GM12878 (cell line): ENCODE measurements around the gene IL6R. TPM values are rescaled to one million over a fixed set of nuclear protein-coding genes. Genes with fewer than 3 reads are reported as not detected.

Experiments
- CREM ChIP-seq: IDR thresholded peaks from 2 replicates; pipeline ENCODE4 v1.6.1; 2014; ENCODE audit warnings: antibody characterized with exemption, low read depth
- DPF2 ChIP-seq: fragments of 450-650 bp; IDR thresholded peaks from 2 replicates; pipeline ENCODE4 v1.6.1; 2017; ENCODE audit warnings: mild to moderate bottlenecking
- E2F4 ChIP-seq: IDR thresholded peaks from 2 replicates; pipeline ENCODE4 v1.6.1; 2012; ENCODE audit warnings: low read depth, low read length, improper control_type of control experiment
- EED ChIP-seq: sonication (generic); IDR thresholded peaks from 2 replicates; pipeline ENCODE4 v1.6.1; 2016; ENCODE audit warnings: antibody characterized with exemption, low read depth
- ESRRA ChIP-seq: IDR thresholded peaks from 2 replicates; pipeline ENCODE4 v1.6.1; 2012; ENCODE audit warnings: mild to moderate bottlenecking, low read length, improper control_type of control experiment
- FOXK2 ChIP-seq: fragments of 450-650 bp; IDR thresholded peaks from 2 replicates; pipeline ENCODE4 v1.6.1; 2017; ENCODE audit warnings: mild to moderate bottlenecking, moderate library complexity
- FOXM1 ChIP-seq: IDR thresholded peaks from 2 replicates; pipeline ENCODE4 v1.6.1; 2012; ENCODE audit warnings: low read depth, mild to moderate bottlenecking, inconsistent platforms, low read length, moderate library complexity
- GABPA ChIP-seq: IDR thresholded peaks from 2 replicates; pipeline ENCODE4 v1.6.1; 2014; ENCODE audit warnings: antibody characterized with exemption, low read depth, mild to moderate bottlenecking, inconsistent platforms
- HCFC1 ChIP-seq: fragments of 150-350 bp; IDR thresholded peaks from 2 replicates; pipeline ENCODE4 v1.6.1; 2014; ENCODE audit warnings: low read length
- KAT2A ChIP-seq: conservative IDR thresholded peaks from 2 replicates; pipeline ENCODE4 v1.6.1; 2011; ENCODE audit warnings: low read depth, low read length; ENCODE audit not compliant: control insufficient read depth
- MEF2B ChIP-seq: fragments of 450-650 bp; IDR thresholded peaks from 2 replicates; pipeline ENCODE4 v1.6.1; 2018; ENCODE audit warnings: mild to moderate bottlenecking, moderate library complexity; ENCODE audit not compliant: partially characterized antibody, poor library complexity, severe bottlenecking
- NR2F1 ChIP-seq: fragments of 450-650 bp; conservative IDR thresholded peaks from 2 replicates; pipeline ENCODE4 v1.6.1; 2017; ENCODE audit warnings: mild to moderate bottlenecking
- NRF1 ChIP-seq: conservative IDR thresholded peaks from 2 replicates; pipeline ENCODE4 v1.6.1; 2011; ENCODE audit warnings: mild to moderate bottlenecking, low read depth, low read length, improper control_type of control experiment
- PAX8 ChIP-seq: fragments of 450-650 bp; IDR thresholded peaks from 2 replicates; pipeline ENCODE4 v1.6.1; 2017; ENCODE audit warnings: mild to moderate bottlenecking, moderate library complexity
- PBX3 ChIP-seq: IDR thresholded peaks from 2 replicates; pipeline ENCODE4 v1.6.1; 2011; ENCODE audit warnings: mild to moderate bottlenecking, low read depth, low read length, moderate library complexity; ENCODE audit not compliant: insufficient replicate concordance
- PML ChIP-seq: IDR thresholded peaks from 2 replicates; pipeline ENCODE4 v1.6.1; 2012; ENCODE audit warnings: low read length, inconsistent platforms
- RAD21 ChIP-seq: IDR thresholded peaks from 2 replicates; pipeline ENCODE4 v1.6.1; 2011; ENCODE audit warnings: mild to moderate bottlenecking, low read depth, low read length, moderate library complexity; ENCODE audit not compliant: insufficient read depth
- RCOR1 ChIP-seq: conservative IDR thresholded peaks from 2 replicates; pipeline ENCODE4 v1.6.1; 2012; ENCODE audit warnings: low read depth, low read length, improper control_type of control experiment
- RFX5 ChIP-seq: IDR thresholded peaks from 2 replicates; pipeline ENCODE4 v1.6.1; 2011; ENCODE audit warnings: low read depth, low read length, improper control_type of control experiment
- SRF ChIP-seq, 2 experiments: IDR thresholded peaks; 2 replicates each; pipeline ENCODE4 v1.6.1; 2011; ENCODE audit warnings: low read depth in 2 of 2, low read length in 2 of 2, mild to moderate bottlenecking in 1 of 2, moderate library complexity in 1 of 2
- STAT1 ChIP-seq: fragments of 450-650 bp; conservative IDR thresholded peaks from 2 replicates; pipeline ENCODE4 v1.6.1; 2014; ENCODE audit warnings: antibody characterized with exemption, mild to moderate bottlenecking
- SUZ12 ChIP-seq: fragments of 200-600 bp; sonication (generic); IDR thresholded peaks from one replicate; pipeline ENCODE4 v1.6.1; 2018; ENCODE audit warnings: antibody characterized with exemption, mild to moderate bottlenecking; ENCODE audit not compliant: unreplicated experiment
- TBL1XR1 ChIP-seq: IDR thresholded peaks from 2 replicates; pipeline ENCODE4 v1.6.1; 2012; ENCODE audit warnings: low read depth, low read length, improper control_type of control experiment
- TCF7 ChIP-seq: IDR thresholded peaks from 2 replicates; pipeline ENCODE4 v1.6.1; 2014; ENCODE audit warnings: antibody characterized with exemption, borderline replicate concordance
- polyA plus RNA-seq, 11 experiments: library from polyadenylated mRNA; depleted of rRNA in 4 of 11; unstranded in 6 of 11; stranded (reverse) in 5 of 11; fragments of >200 nt; fragmentation: Nextera tagmentation in 4 of 11; fragmentation: Illumina TruSeq in 1 of 11; extraction: Ambion mirVana in 4 of 11; extraction: Trizol in 1 of 11; gene quantifications; 1 replicate in 1 of 11; 2 replicates in 10 of 11; pipeline versions ENCODE4 v1.2.1 to v1.2.3, GENCODE V29; 2011 to 2016; ENCODE audit warnings: inconsistent platforms in 2 of 11, missing spikeins in 2 of 11, low read depth in 1 of 11
- total RNA-seq, 4 experiments: library from RNA; depleted of rRNA in 3 of 4; stranded (reverse); fragments of >200 nt in 3 of 4; fragmentation: Illumina TruSeq in 1 of 4; extraction: Trizol in 1 of 4; gene quantifications; 2 replicates each; pipeline versions ENCODE4 v1.2.1 to v1.2.3, GENCODE V29; 2013 to 2021
- TF ChIP-seq, protein P1 (sequence below): fragments of 450-650 bp; IDR thresholded peaks from 2 replicates; pipeline ENCODE4 v1.6.1; 2017; ENCODE audit warnings: mild to moderate bottlenecking
- TF ChIP-seq, protein P2 (sequence below): fragments of 450-650 bp; formaldehyde crosslinking; IDR thresholded peaks from 2 replicates; pipeline ENCODE4 v1.4.0; 2020; ENCODE audit warnings: mild to moderate bottlenecking, moderate library complexity

IL6R gene
- total and polyA plus RNA-seq, 10 of the 15 experiments (the other 5 are each of a cell fraction or from before 2014, with no cell fraction given), result 1.9 to 43.4 (median 17.5) TPM

DNA sequence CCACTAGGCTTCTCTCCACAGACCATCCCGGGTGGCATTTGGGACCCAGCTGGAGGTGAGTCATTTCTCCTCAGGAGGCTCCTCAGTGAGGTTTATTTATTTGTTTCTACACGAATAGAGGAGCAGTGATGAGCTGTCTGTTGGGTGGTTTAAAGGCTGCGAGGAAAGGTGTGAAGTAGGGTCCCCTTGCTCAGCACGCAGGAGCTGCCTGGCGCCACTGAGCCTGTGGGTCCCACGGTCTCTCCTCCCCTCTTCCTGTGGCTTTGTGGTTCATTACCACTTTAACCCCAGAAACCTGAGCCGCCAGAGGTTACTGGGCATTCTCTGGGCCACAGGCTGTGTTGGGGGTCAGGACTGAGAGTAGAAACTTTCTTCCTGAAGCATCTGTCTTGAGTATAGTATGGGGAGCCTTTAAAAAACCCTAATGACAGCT is 39.9 kb downstream of the IL6R start (continued):
- TF ChIP-seq STAT1 (no peak), FOXK2 (no peak), SUZ12 (no peak), E2F4 (no peak), PBX3 (peak; percentile 11), HCFC1 (no peak), KAT2A (no peak), PML (0 out of 2 replicates have a peak, but pooled peaks have one; percentile 40), TCF7 (no peak), FOXM1 (peak; percentile 67; the same call in 1 of the 2 replicates), RFX5 (no peak), ESRRA (no peak), NRF1 (no peak), SRF (IDR thresholded peaks at IDR 0.05; ENCODE audit: low read depth in 2 of 2, low read length in 2 of 2) (no peak), GABPA (no peak), MEF2B (no peak), EED (peak; percentile 87), DPF2 (no peak), CREM (peak; percentile 27; the same call in 1 of the 2 replicates), RCOR1 (no peak), TBL1XR1 (0 out of 2 replicates have a peak, but pooled peaks have one; percentile 51), NR2F1 (peak; percentile 90), RAD21 (no peak), PAX8 (no peak)
- TF ChIP-seq, protein P1, sequence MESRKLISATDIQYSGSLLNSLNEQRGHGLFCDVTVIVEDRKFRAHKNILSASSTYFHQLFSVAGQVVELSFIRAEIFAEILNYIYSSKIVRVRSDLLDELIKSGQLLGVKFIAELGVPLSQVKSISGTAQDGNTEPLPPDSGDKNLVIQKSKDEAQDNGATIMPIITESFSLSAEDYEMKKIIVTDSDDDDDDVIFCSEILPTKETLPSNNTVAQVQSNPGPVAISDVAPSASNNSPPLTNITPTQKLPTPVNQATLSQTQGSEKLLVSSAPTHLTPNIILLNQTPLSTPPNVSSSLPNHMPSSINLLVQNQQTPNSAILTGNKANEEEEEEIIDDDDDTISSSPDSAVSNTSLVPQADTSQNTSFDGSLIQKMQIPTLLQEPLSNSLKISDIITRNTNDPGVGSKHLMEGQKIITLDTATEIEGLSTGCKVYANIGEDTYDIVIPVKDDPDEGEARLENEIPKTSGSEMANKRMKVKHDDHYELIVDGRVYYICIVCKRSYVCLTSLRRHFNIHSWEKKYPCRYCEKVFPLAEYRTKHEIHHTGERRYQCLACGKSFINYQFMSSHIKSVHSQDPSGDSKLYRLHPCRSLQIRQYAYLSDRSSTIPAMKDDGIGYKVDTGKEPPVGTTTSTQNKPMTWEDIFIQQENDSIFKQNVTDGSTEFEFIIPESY, result no peak
- TF ChIP-seq, protein P2, sequence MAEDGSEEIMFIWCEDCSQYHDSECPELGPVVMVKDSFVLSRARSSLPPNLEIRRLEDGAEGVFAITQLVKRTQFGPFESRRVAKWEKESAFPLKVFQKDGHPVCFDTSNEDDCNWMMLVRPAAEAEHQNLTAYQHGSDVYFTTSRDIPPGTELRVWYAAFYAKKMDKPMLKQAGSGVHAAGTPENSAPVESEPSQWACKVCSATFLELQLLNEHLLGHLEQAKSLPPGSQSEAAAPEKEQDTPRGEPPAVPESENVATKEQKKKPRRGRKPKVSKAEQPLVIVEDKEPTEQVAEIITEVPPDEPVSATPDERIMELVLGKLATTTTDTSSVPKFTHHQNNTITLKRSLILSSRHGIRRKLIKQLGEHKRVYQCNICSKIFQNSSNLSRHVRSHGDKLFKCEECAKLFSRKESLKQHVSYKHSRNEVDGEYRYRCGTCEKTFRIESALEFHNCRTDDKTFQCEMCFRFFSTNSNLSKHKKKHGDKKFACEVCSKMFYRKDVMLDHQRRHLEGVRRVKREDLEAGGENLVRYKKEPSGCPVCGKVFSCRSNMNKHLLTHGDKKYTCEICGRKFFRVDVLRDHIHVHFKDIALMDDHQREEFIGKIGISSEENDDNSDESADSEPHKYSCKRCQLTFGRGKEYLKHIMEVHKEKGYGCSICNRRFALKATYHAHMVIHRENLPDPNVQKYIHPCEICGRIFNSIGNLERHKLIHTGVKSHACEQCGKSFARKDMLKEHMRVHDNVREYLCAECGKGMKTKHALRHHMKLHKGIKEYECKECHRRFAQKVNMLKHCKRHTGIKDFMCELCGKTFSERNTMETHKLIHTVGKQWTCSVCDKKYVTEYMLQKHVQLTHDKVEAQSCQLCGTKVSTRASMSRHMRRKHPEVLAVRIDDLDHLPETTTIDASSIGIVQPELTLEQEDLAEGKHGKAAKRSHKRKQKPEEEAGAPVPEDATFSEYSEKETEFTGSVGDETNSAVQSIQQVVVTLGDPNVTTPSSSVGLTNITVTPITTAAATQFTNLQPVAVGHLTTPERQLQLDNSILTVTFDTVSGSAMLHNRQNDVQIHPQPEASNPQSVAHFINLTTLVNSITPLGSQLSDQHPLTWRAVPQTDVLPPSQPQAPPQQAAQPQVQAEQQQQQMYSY, result no peak
